Panc1 (cell line): ENCODE data around the gene ZNF609. TPM values are rescaled to one million over a fixed set of nuclear protein-coding genes. Genes with fewer than 3 reads are reported as not detected.

Experiments used
- ATAC-seq: fragments of 200-7000 bp; cut with Tn5 transposase; 2 replicates; pipeline ENCODE4 v1.9.1; 2020; ENCODE audit warnings: mild to moderate bottlenecking, moderate library complexity
- BruUV-seq: library from RNA; stranded (reverse); fragments of 400-500 nt; replicated peaks from 2 replicates; lab custom pipeline; 2021; lab: Mats Ljungman, UMichigan
- CTCF ChIA-PET: fragments of 300-600 bp; sonication (Branson Sonifier 250); formaldehyde crosslinking; loops from one replicate; lab custom pipeline; 2022; ENCODE audit warnings: antibody characterized with exemption; lab: Charles Lee
- POLR2A ChIA-PET: fragments of 300-600 bp; sonication (Branson Sonifier 250); formaldehyde crosslinking; loops from one replicate; lab custom pipeline; 2022; ENCODE audit warnings: antibody characterized with exemption; lab: Charles Lee
- DNase-seq: peaks from one replicate; pipeline ENCODE4 v3.0.0-alpha.2; 2010; ENCODE audit warnings: low read depth, low spot score
- H3K27ac ChIP-seq: 2 replicates; pipeline ENCODE4 v1.5.1; 2011; ENCODE audit warnings: mild to moderate bottlenecking, low read length, inconsistent platforms
- H3K27me3 ChIP-seq: fragments of 200-500 bp; sonication (Bioruptor generic); 2 replicates; pipeline ENCODE4 v1.6.0; 2014; ENCODE audit warnings: low read length, inconsistent platforms; ENCODE audit not compliant: control insufficient read depth, insufficient read depth
- H3K36me3 ChIP-seq: fragments of 200-500 bp; sonication (Bioruptor generic); 2 replicates; pipeline ENCODE4 v1.5.1; 2014; ENCODE audit warnings: inconsistent platforms, mild to moderate bottlenecking, low read length, moderate library complexity; ENCODE audit not compliant: control insufficient read depth, insufficient read depth
- H3K4me1 ChIP-seq: 2 replicates; pipeline ENCODE4 v1.5.1; 2011; ENCODE audit warnings: inconsistent platforms, mild to moderate bottlenecking, low read length, moderate library complexity; ENCODE audit not compliant: control insufficient read depth, insufficient read depth
- H3K4me3 ChIP-seq, 2 experiments: 2 replicates each; pipeline ENCODE4 v1.5.1; 2011 to 2012; ENCODE audit warnings: low read depth in 2 of 2, low read length in 2 of 2, mild to moderate bottlenecking in 2 of 2, inconsistent platforms in 1 of 2, moderate library complexity in 1 of 2
- H3K9me3 ChIP-seq: fragments of 200-500 bp; sonication (Bioruptor generic); 2 replicates; pipeline ENCODE4 v1.5.1; 2014; ENCODE audit warnings: low read depth, mild to moderate bottlenecking, inconsistent platforms, low read length, moderate library complexity; ENCODE audit not compliant: control insufficient read depth, insufficient read depth
- POLR2AphosphoS5 ChIP-seq: IDR thresholded peaks from 2 replicates; pipeline ENCODE4 v1.6.1; 2012; ENCODE audit warnings: mild to moderate bottlenecking, low read depth, low read length, moderate library complexity
- SIN3A ChIP-seq: IDR thresholded peaks from 2 replicates; pipeline ENCODE4 v1.6.1; 2012; ENCODE audit warnings: low read depth, mild to moderate bottlenecking, low read length, moderate library complexity, borderline replicate concordance; ENCODE audit not compliant: insufficient read depth
- TCF7L2 ChIP-seq: IDR thresholded peaks from 2 replicates; pipeline ENCODE4 v1.6.1; 2011; ENCODE audit warnings: mild to moderate bottlenecking, low read depth, low read length, inconsistent platforms
- in situ Hi-C: cut with HindIII; loops from 2 replicates; pipeline ENCODE4 v1.10.0; 2016; ENCODE audit warnings: low sequenced_read_pairs, low pct_unique_long_range_greater_than_20kb
- intact Hi-C: fragments of 100-400 bp; cut with micrococcal nuclease; formaldehyde crosslinking; loops from one replicate; pipeline ENCODE4 v1.10.0; 2022; ENCODE audit not compliant: unreplicated experiment
- total RNA-seq: library from RNA; stranded (reverse); gene quantifications from one replicate; pipeline ENCODE4 v1.2.1, GENCODE V29; 2021; ENCODE audit not compliant: unreplicated experiment
- TF ChIP-seq, protein P1 (sequence below), 2 experiments: IDR thresholded peaks; 2 replicates each; pipeline ENCODE4 v1.6.1; 2011 to 2012; ENCODE audit warnings: low read depth in 2 of 2, control low read depth in 1 of 2, low read length in 1 of 2, mild to moderate bottlenecking in 1 of 2, moderate library complexity in 1 of 2; ENCODE audit not compliant: insufficient read depth in 1 of 2
- TF ChIP-seq, protein P2 (sequence below): fragments of 450-650 bp; IDR thresholded peaks from 2 replicates; pipeline ENCODE4 v1.5.1; 2017; ENCODE audit warnings: mild to moderate bottlenecking

Gene ZNF609
- total RNA-seq, 1 experiment from 2014 or later: 47.2 TPM

DNA sequence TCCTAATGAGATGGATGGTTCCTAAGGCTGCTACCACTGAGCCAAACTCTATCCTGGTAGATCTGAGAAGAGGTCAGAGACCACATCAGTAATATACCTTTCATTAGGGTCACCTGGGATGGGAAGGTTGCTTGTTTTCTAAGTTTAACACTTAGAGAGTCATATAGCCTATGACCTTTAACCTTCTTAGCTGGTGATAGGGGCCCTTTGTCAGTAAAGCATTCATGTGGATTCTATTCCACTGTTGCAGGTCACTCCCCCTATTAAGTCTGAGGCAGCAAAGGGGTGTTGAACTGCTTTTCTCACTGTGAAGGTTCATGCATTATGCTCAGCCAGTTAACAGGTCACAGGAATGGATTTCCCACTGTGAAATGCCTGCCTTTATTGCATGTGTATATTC is 6.1 kb upstream of the ZNF609 start:
- ChIA-PET CTCF (no interaction called here), POLR2A (no interaction called here)
- Histone ChIP-seq H3K27me3 (no peaks in the 10 kb centered on the region), H3K27ac (no peak overlapping the region), H3K9me3 (no peaks in the 10 kb centered on the region), H3K36me3 (no peaks in the 10 kb centered on the region), H3K4me3 (no peak overlapping the region), H3K4me1 (peaks cover 4% of the 10 kb centered on the region)
- in situ Hi-C loops: no loop called here
- DNase-seq: no peak
- intact Hi-C loops: loop anchor here (10.0 kb wide), 1 partner anchor 231 kb away; no protein-coding TSS in a partner anchor
- no TSS peak for BruUV-seq
- TF ChIP-seq TCF7L2 (no peak), SIN3A (no peak), POLR2AphosphoS5 (no peak)
- TF ChIP-seq, protein P1, sequence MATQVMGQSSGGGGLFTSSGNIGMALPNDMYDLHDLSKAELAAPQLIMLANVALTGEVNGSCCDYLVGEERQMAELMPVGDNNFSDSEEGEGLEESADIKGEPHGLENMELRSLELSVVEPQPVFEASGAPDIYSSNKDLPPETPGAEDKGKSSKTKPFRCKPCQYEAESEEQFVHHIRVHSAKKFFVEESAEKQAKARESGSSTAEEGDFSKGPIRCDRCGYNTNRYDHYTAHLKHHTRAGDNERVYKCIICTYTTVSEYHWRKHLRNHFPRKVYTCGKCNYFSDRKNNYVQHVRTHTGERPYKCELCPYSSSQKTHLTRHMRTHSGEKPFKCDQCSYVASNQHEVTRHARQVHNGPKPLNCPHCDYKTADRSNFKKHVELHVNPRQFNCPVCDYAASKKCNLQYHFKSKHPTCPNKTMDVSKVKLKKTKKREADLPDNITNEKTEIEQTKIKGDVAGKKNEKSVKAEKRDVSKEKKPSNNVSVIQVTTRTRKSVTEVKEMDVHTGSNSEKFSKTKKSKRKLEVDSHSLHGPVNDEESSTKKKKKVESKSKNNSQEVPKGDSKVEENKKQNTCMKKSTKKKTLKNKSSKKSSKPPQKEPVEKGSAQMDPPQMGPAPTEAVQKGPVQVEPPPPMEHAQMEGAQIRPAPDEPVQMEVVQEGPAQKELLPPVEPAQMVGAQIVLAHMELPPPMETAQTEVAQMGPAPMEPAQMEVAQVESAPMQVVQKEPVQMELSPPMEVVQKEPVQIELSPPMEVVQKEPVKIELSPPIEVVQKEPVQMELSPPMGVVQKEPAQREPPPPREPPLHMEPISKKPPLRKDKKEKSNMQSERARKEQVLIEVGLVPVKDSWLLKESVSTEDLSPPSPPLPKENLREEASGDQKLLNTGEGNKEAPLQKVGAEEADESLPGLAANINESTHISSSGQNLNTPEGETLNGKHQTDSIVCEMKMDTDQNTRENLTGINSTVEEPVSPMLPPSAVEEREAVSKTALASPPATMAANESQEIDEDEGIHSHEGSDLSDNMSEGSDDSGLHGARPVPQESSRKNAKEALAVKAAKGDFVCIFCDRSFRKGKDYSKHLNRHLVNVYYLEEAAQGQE (IDR thresholded peaks at IDR 0.05; ENCODE audit: insufficient read depth in 1 of 2, low read depth in 2 of 2, low read length in 1 of 2): no peak
- TF ChIP-seq, protein P2, sequence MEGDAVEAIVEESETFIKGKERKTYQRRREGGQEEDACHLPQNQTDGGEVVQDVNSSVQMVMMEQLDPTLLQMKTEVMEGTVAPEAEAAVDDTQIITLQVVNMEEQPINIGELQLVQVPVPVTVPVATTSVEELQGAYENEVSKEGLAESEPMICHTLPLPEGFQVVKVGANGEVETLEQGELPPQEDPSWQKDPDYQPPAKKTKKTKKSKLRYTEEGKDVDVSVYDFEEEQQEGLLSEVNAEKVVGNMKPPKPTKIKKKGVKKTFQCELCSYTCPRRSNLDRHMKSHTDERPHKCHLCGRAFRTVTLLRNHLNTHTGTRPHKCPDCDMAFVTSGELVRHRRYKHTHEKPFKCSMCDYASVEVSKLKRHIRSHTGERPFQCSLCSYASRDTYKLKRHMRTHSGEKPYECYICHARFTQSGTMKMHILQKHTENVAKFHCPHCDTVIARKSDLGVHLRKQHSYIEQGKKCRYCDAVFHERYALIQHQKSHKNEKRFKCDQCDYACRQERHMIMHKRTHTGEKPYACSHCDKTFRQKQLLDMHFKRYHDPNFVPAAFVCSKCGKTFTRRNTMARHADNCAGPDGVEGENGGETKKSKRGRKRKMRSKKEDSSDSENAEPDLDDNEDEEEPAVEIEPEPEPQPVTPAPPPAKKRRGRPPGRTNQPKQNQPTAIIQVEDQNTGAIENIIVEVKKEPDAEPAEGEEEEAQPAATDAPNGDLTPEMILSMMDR: no peak
- ATAC-seq: no peak

DNA sequence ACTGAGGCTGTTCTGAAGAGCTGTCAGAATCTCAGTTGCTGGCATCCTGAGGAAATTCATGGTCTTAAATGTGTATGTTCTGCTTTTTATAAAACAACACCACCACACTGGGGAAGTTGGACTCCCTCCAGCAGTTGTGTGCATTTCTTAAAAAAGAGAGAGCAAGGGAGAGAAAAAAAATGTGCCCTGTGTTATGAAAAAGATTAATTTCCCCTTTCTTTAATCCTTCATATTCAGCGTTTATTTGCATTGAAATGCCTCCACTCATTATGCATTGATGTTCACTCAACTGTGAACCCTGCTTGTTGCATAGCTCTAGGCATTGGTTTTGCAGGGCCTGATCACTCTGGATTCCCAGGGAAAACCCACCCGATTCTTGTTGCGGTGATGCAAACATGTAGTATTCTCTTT is 4.4 kb upstream of the ZNF609 start:
- in situ Hi-C loops: no loop called here
- BruUV-seq: no TSS peak

More for the DNA sequence above, 4.4 kb upstream of the ZNF609 start:
- Histone ChIP-seq H3K9me3 (no peaks in the 10 kb centered on the region), H3K4me1 (peaks cover 11% of the 10 kb centered on the region), H3K27ac (no peak overlapping the region), H3K4me3 (no peak overlapping the region), H3K36me3 (no peaks in the 10 kb centered on the region), H3K27me3 (no peaks in the 10 kb centered on the region)
- ChIA-PET CTCF (no interaction called here), POLR2A (no interaction called here)
- intact Hi-C loops: loop anchor here (10.0 kb wide), 1 partner anchor 229 kb away; no protein-coding TSS in a partner anchor
- TF ChIP-seq, protein P2: no peak
- TF ChIP-seq, protein P1 (IDR thresholded peaks at IDR 0.05; ENCODE audit: insufficient read depth in 1 of 2, low read depth in 2 of 2, low read length in 1 of 2): no peak
- no peak for TF ChIP-seq POLR2AphosphoS5
- no peak for TF ChIP-seq SIN3A
- no peak for TF ChIP-seq TCF7L2
- ATAC-seq (no peak), DNase-seq (no peak)
